GM12878 (cell line): ENCODE data around the gene GADL1. TPM values are rescaled to one million over a fixed set of nuclear protein-coding genes. Genes with fewer than 3 reads are reported as not detected.

Source experiments
- ATAC-seq: fragments of 200-7000 bp; cut with Tn5 transposase; 3 replicates; pipeline ENCODE4 v1.9.1; 2020; ENCODE audit warnings: mild to moderate bottlenecking, moderate library complexity
- BruUV-seq: library from RNA; stranded (reverse); fragments of 400-500 nt; replicated peaks from 2 replicates; lab custom pipeline; 2021; lab: Mats Ljungman, UMichigan
- CTCF ChIA-PET: fragments of 300-600 bp; sonication (Branson Sonifier 250); formaldehyde crosslinking; extraction: SDS; loops from one replicate; lab custom pipeline; 2021; ENCODE audit warnings: inconsistent platforms; lab: Yijun Ruan, JAX
- POLR2A ChIA-PET: fragments of 350-600 bp; formaldehyde crosslinking; extraction: SDS; loops from one replicate; lab custom pipeline; 2021; ENCODE audit warnings: inconsistent platforms; lab: Charles Lee
- RAD21 ChIA-PET: fragments of 300-600 bp; sonication (Branson Sonifier 250); formaldehyde crosslinking; loops from one replicate; lab custom pipeline; 2023; ENCODE audit warnings: antibody characterized with exemption; ENCODE audit not compliant: unreplicated experiment; lab: Charles Lee
- SMC1A ChIA-PET: fragments of 300-600 bp; sonication (Branson Sonifier 250); formaldehyde crosslinking; loops from one replicate; lab custom pipeline; 2023; ENCODE audit not compliant: unreplicated experiment, uncharacterized antibody; lab: Charles Lee
- DNase-seq: peaks from one replicate; pipeline ENCODE4 v3.0.0-alpha.2; 2011; ENCODE audit warnings: low read depth, low spot score
- FAIRE-seq: peaks from 3 replicates; lab custom pipeline; 2011; peaks lifted over from hg19 to GRCh38; lab: Jason Lieb, UNC
- H2AFZ ChIP-seq: 2 replicates; pipeline ENCODE4 v1.6.0; 2011; ENCODE audit warnings: low read depth, low read length, control low read depth; ENCODE audit not compliant: control insufficient read depth
- H3K27ac ChIP-seq: 2 replicates; pipeline ENCODE4 v1.5.1; 2011; ENCODE audit warnings: control low read depth; ENCODE audit not compliant: control insufficient read depth, insufficient read depth
- H3K27me3 ChIP-seq, 2 experiments: replicated peaks in 1 of 2; 2 replicates each; pipeline versions ENCODE4 v1.6.0 to v1.6.1; 2011; ENCODE audit warnings: low read length in 1 of 2; ENCODE audit not compliant: control insufficient read depth in 2 of 2, insufficient read depth in 2 of 2
- H3K36me3 ChIP-seq, 2 experiments: 2 replicates each; pipeline ENCODE4 v1.5.1; 2011; ENCODE audit warnings: low read length in 1 of 2; ENCODE audit not compliant: control insufficient read depth in 2 of 2, insufficient read depth in 2 of 2
- H3K4me1 ChIP-seq: 2 replicates; pipeline ENCODE4 v1.6.1; 2011; ENCODE audit warnings: mild to moderate bottlenecking, low read length, moderate library complexity, mixed read lengths; ENCODE audit not compliant: control insufficient read depth, insufficient read depth
- H3K4me2 ChIP-seq: 2 replicates; pipeline ENCODE4 v1.6.0; 2011; ENCODE audit warnings: control low read depth; ENCODE audit not compliant: control insufficient read depth, insufficient read depth
- H3K4me3 ChIP-seq: fragments of 200-600 bp; sonication (generic); 2 replicates; pipeline ENCODE4 v1.5.1; 2016
- H3K79me2 ChIP-seq: 2 replicates; pipeline ENCODE4 v1.6.0; 2011; ENCODE audit warnings: low read length; ENCODE audit not compliant: control insufficient read depth, insufficient read depth
- H3K9ac ChIP-seq: 2 replicates; pipeline ENCODE4 v1.8.0; 2011; ENCODE audit warnings: low read length, control low read depth, mixed read lengths; ENCODE audit not compliant: control insufficient read depth, insufficient read depth
- H3K9me3 ChIP-seq: replicated peaks from 3 replicates; pipeline ENCODE4 v1.5.1; 2011; ENCODE audit warnings: mild to moderate bottlenecking, low read length; ENCODE audit not compliant: control insufficient read depth, insufficient read depth
- H4K20me1 ChIP-seq: 2 replicates; pipeline ENCODE4 v1.6.0; 2011; ENCODE audit not compliant: control insufficient read depth, insufficient read depth
- BMI1 ChIP-seq: fragments of 450-650 bp; IDR thresholded peaks from 2 replicates; pipeline ENCODE4 v1.6.1; 2016; ENCODE audit warnings: mild to moderate bottlenecking, moderate library complexity, borderline replicate concordance
- BRCA1 ChIP-seq: IDR thresholded peaks from 2 replicates; pipeline ENCODE4 v1.6.1; 2011; ENCODE audit warnings: low read depth, low read length, improper control_type of control experiment
- CBX3 ChIP-seq: fragments of 200-600 bp; sonication (generic); IDR thresholded peaks from 2 replicates; pipeline ENCODE4 v1.6.1; 2016; ENCODE audit warnings: low read depth, borderline replicate concordance
- CTCF ChIP-seq, 3 experiments: IDR thresholded peaks in 2 of 3; conservative IDR thresholded peaks in 1 of 3; 2 replicates each; pipeline ENCODE4 v1.5.1; 2011; ENCODE audit warnings: low read depth in 3 of 3, low read length in 3 of 3, mild to moderate bottlenecking in 3 of 3, control low read depth in 2 of 3, moderate library complexity in 2 of 3, inconsistent platforms in 1 of 3, mixed read lengths in 1 of 3; ENCODE audit not compliant: control insufficient read depth in 2 of 3, insufficient read depth in 1 of 3; ENCODE audit errors: extremely low read depth in 1 of 3
- MXI1 ChIP-seq: fragments of 150-350 bp; IDR thresholded peaks from 2 replicates; pipeline ENCODE4 v1.6.1; 2011; ENCODE audit warnings: low read depth, mild to moderate bottlenecking, inconsistent platforms, low read length, improper control_type of control experiment
- POLR2AphosphoS2 ChIP-seq: IDR thresholded peaks from 2 replicates; pipeline ENCODE4 v1.6.1; 2011; ENCODE audit warnings: low read depth, mild to moderate bottlenecking, low read length, improper control_type of control experiment, moderate library complexity
- RCOR1 ChIP-seq: conservative IDR thresholded peaks from 2 replicates; pipeline ENCODE4 v1.6.1; 2012; ENCODE audit warnings: low read depth, low read length, improper control_type of control experiment
- TAF1 ChIP-seq: IDR thresholded peaks from 2 replicates; pipeline ENCODE4 v1.6.1; 2011; ENCODE audit warnings: mild to moderate bottlenecking, low read depth, low read length, borderline replicate concordance
- TBL1XR1 ChIP-seq: IDR thresholded peaks from 2 replicates; pipeline ENCODE4 v1.6.1; 2012; ENCODE audit warnings: low read depth, low read length, improper control_type of control experiment
- ZBED1 ChIP-seq: IDR thresholded peaks from 2 replicates; pipeline ENCODE4 v1.6.1; 2016; ENCODE audit warnings: borderline replicate concordance
- ZNF274 ChIP-seq: IDR thresholded peaks from one replicate; pipeline ENCODE4 v1.8.0; 2011; ENCODE audit not compliant: insufficient read length, insufficient read depth
- WGBS: methylation state at CpG from one replicate; pipeline ENCODE4 v1.1.6; 2016; ENCODE audit warnings: low lambda C conversion rate; ENCODE audit not compliant: insufficient replicate concordance, insufficient coverage; ENCODE audit errors: missing lambda C conversion rate; 5-methylcytosine and 5-hydroxymethylcytosine counted together
- in situ Hi-C: fragments of 300-500 bp; cut with MboI; formaldehyde crosslinking; loops from 9 replicates; pipeline ENCODE4 v1.14.3; 2018; ENCODE audit warnings: mixed read lengths
- intact Hi-C: fragments of 100-400 bp; cut with micrococcal nuclease; formaldehyde crosslinking; loops from one replicate; pipeline ENCODE4 v1.14.2; 2022; ENCODE audit not compliant: unreplicated experiment
- polyA plus RNA-seq, 11 experiments: library from polyadenylated mRNA; depleted of rRNA in 4 of 11; unstranded in 6 of 11; stranded (reverse) in 5 of 11; fragments of >200 nt; fragmentation: Nextera tagmentation in 4 of 11; fragmentation: Illumina TruSeq in 1 of 11; extraction: Ambion mirVana in 4 of 11; extraction: Trizol in 1 of 11; gene quantifications; 1 replicate in 1 of 11; 2 replicates in 10 of 11; pipeline versions ENCODE4 v1.2.1 to v1.2.3, GENCODE V29; 2011 to 2016; ENCODE audit warnings: inconsistent platforms in 2 of 11, missing spikeins in 2 of 11, low read depth in 1 of 11
- total RNA-seq, 4 experiments: library from RNA; depleted of rRNA in 3 of 4; stranded (reverse); fragments of >200 nt in 3 of 4; fragmentation: Illumina TruSeq in 1 of 4; extraction: Trizol in 1 of 4; gene quantifications; 2 replicates each; pipeline versions ENCODE4 v1.2.1 to v1.2.3, GENCODE V29; 2013 to 2021
- TF ChIP-seq, protein P1 (sequence below): IDR thresholded peaks from 2 replicates; pipeline ENCODE4 v1.6.1; 2012; ENCODE audit warnings: low read length, inconsistent platforms

The GADL1 gene
- total and polyA plus RNA-seq, 10 of the 15 experiments (the other 5 are each of a cell fraction or from before 2014, with no cell fraction given): 0.04 TPM; not detected in 9

DNA sequence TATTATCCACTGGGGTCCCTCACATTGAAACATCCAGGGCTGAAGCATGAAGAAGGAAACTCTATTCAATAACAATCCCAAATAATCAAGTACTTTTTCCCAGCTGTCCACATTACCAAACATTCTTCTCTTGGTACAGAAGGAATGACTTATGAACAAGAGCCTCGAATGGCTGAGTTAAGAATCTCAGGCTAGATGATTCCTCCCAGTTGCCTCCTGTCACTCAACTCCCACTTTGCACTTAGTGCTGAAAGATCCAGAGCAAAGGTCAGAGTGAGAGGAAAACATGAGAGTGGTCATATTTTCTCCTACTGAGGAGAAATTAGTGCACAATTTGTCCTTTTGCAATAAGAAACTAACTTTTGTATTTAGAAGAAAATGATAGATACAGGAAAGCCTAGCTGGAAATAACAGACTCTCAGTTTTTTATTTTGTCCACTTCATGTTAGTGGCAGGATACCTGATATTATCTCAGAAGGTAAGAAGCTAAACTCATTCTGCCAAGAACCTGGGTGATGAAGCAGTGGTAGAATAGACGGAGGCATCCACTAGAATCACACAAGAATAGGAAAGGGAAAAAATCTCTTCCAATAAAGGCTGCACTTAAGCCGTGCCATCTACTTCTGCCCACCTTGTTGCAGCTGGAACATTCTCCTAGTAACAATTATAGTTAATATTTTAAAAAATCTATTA is 46.2 kb downstream of the GADL1 start:
- Histone ChIP-seq H2AFZ (no peak overlapping the region), H3K27me3 (no peaks in the 10 kb centered on the region), H4K20me1 (no peaks in the 10 kb centered on the region), H3K9ac (no peak overlapping the region), H3K4me2 (no peak overlapping the region), H3K36me3 (no peaks in the 10 kb centered on the region), H3K27ac (no peak overlapping the region), H3K4me1 (no peaks in the 10 kb centered on the region), H3K4me3 (no peak overlapping the region), H3K79me2 (no peaks in the 10 kb centered on the region), H3K9me3 (no peaks in the 10 kb centered on the region)
- ATAC-seq: no peak
- no peak for FAIRE-seq
- ChIA-PET POLR2A (no interaction called here), SMC1A (no interaction called here), CTCF (no interaction called here)
- in situ Hi-C loops: no loop called here
- WGBS: 33% methylated on average over 3 of the region's 3 CpGs
- BruUV-seq: no TSS peak
- DNase-seq: no peak
- intact Hi-C loops: no loop called here
- TF ChIP-seq, protein P1, sequence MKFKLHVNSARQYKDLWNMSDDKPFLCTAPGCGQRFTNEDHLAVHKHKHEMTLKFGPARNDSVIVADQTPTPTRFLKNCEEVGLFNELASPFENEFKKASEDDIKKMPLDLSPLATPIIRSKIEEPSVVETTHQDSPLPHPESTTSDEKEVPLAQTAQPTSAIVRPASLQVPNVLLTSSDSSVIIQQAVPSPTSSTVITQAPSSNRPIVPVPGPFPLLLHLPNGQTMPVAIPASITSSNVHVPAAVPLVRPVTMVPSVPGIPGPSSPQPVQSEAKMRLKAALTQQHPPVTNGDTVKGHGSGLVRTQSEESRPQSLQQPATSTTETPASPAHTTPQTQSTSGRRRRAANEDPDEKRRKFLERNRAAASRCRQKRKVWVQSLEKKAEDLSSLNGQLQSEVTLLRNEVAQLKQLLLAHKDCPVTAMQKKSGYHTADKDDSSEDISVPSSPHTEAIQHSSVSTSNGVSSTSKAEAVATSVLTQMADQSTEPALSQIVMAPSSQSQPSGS: no peak
- no peak for TF ChIP-seq TBL1XR1
- TF ChIP-seq MXI1: no peak
- TF ChIP-seq ZBED1: no peak
- TF ChIP-seq CTCF (IDR thresholded peaks at IDR 0.05 in 2 of 3, conservative IDR thresholded peaks at IDR 0.05 in 1 of 3; ENCODE audit: control insufficient read depth in 2 of 3, extremely low read depth in 1 of 3, insufficient read depth in 1 of 3, low read depth in 3 of 3, low read length in 3 of 3): no peak
- TF ChIP-seq POLR2AphosphoS2: no peak
- no peak for TF ChIP-seq BRCA1
- TF ChIP-seq RCOR1: no peak
- TF ChIP-seq CBX3: no peak
- no peak for TF ChIP-seq ZNF274
- TF ChIP-seq TAF1: no peak
- no peak for TF ChIP-seq BMI1
- TF ChIP-seq, all 136 proteins: peak for 0
- RAD21 ChIA-PET: no interaction called here
